ENCODE data around the gene CCDC91.

DNA sequence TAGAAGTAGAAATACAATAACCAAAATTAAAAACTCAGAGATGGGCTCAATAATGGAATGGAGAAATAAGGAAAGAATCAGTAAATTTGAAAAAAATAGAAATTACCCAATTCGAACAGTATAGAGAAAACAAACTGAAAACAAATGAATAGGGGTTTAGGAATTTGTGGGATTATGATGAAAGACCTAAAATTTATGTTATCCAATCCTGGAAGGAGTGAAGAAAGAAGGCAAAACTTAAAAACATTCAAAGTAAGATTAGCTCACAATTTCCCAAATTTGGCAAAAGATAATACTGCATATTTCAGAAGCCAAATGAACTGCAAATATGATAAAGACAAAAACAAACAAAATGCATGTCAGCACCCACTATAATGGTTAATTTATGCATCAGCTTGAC, 177.1 kb downstream of the CCDC91 start:
- TF ChIP-seq ZNF561 (tag by site-specific recombination; IDR thresholded peaks at IDR 0.05; ENCODE audit: borderline replicate concordance) = no peak
- TF ChIP-seq ZNF626 (tag by site-specific recombination; IDR thresholded peaks at IDR 0.05) = no peak
- no peak for TF ChIP-seq ZBTB17 (tag by site-specific recombination; IDR thresholded peaks at IDR 0.05)
- TF ChIP-seq ZNF639 (tag by site-specific recombination; IDR thresholded peaks at IDR 0.05) = no peak
- TF ChIP-seq CTCF (tag by site-specific recombination; IDR thresholded peaks at IDR 0.05) = no peak

Data from HEK293 (cell line).